Neural progenitor cell (in vitro differentiated cells): ENCODE data around the gene RAB37. TPM values are rescaled to one million over a fixed set of nuclear protein-coding genes. Genes with fewer than 3 reads are reported as not detected.

ENCODE experiments used
- DNase-seq: peaks from one replicate; pipeline ENCODE4 v3.0.0-alpha.2; 2016; ENCODE audit warnings: low spot score
- H2AFZ ChIP-seq: fragments of 200-600 bp; sonication (generic); replicated peaks from 2 replicates; pipeline ENCODE4 v1.6.1; 2016; ENCODE audit warnings: antibody characterized with exemption
- H3F3A ChIP-seq: fragments of 200-600 bp; sonication (generic); 2 replicates; pipeline ENCODE4 v1.6.1; 2016; ENCODE audit warnings: antibody characterized with exemption, low read depth
- H3K27ac ChIP-seq: fragments of 200-600 bp; sonication (generic); 2 replicates; pipeline ENCODE4 v1.5.1; 2016; ENCODE audit warnings: mild to moderate bottlenecking
- H3K27me3 ChIP-seq: fragments of 200-600 bp; sonication (generic); 2 replicates; pipeline ENCODE4 v1.6.1; 2016; ENCODE audit warnings: mild to moderate bottlenecking, moderate library complexity
- H3K36me3 ChIP-seq: fragments of 200-600 bp; sonication (generic); 2 replicates; pipeline ENCODE4 v1.5.1; 2016
- H3K4me1 ChIP-seq: fragments of 200-600 bp; sonication (generic); 2 replicates; pipeline ENCODE4 v1.6.1; 2016; ENCODE audit warnings: mixed run types
- H3K4me2 ChIP-seq: fragments of 200-600 bp; sonication (generic); 2 replicates; pipeline ENCODE4 v1.6.1; 2016
- H3K4me3 ChIP-seq: fragments of 200-600 bp; sonication (generic); 2 replicates; pipeline ENCODE4 v1.5.1; 2016
- H3K79me2 ChIP-seq: fragments of 200-600 bp; sonication (generic); 2 replicates; pipeline ENCODE4 v1.6.1; 2016; ENCODE audit warnings: low read depth
- H3K9ac ChIP-seq: fragments of 200-600 bp; sonication (generic); 2 replicates; pipeline ENCODE4 v1.6.1; 2016
- H3K9me3 ChIP-seq: fragments of 200-600 bp; sonication (generic); 2 replicates; pipeline ENCODE4 v1.5.1; 2016; ENCODE audit warnings: low read depth
- H4K20me1 ChIP-seq: fragments of 200-600 bp; sonication (generic); 2 replicates; pipeline ENCODE4 v1.6.1; 2016; ENCODE audit warnings: low read depth
- H3K27ac Mint-ChIP-seq: 3 replicates; pipeline ENCODE4 v1.8.0; 2021; ENCODE audit warnings: mixed read lengths
- H3K27me3 Mint-ChIP-seq: 2 replicates; pipeline ENCODE4 v1.8.0; 2022; ENCODE audit warnings: low read depth, mild to moderate bottlenecking, inconsistent platforms, moderate library complexity, mixed read lengths; ENCODE audit not compliant: insufficient read depth
- H3K36me3 Mint-ChIP-seq: 3 replicates; pipeline ENCODE4 v1.8.0; 2021; ENCODE audit warnings: mixed read lengths
- H3K4me1 Mint-ChIP-seq: 3 replicates; pipeline ENCODE4 v1.8.0; 2021; ENCODE audit warnings: mixed read lengths
- H3K4me3 Mint-ChIP-seq: 3 replicates; pipeline ENCODE4 v1.8.0; 2021; ENCODE audit warnings: mild to moderate bottlenecking, moderate library complexity, mixed read lengths
- H3K9me3 Mint-ChIP-seq: 3 replicates; pipeline ENCODE4 v1.8.0; 2020; ENCODE audit warnings: mixed read lengths
- CTCF ChIP-seq: fragments of 200-600 bp; sonication (generic); IDR thresholded peaks from 2 replicates; pipeline ENCODE4 v1.5.1; 2017; ENCODE audit warnings: antibody characterized with exemption, mild to moderate bottlenecking
- EZH2 ChIP-seq: fragments of 200-600 bp; sonication (generic); IDR thresholded peaks from 2 replicates; pipeline ENCODE4 v1.6.1; 2017; ENCODE audit warnings: antibody characterized with exemption, mild to moderate bottlenecking, moderate library complexity
- EZH2phosphoT487 ChIP-seq: fragments of 200-600 bp; sonication (generic); IDR thresholded peaks from 2 replicates; pipeline ENCODE4 v1.6.1; 2017; ENCODE audit warnings: antibody characterized with exemption
- total RNA-seq: library from RNA; depleted of rRNA; stranded (reverse); fragments of >200 nt; gene quantifications from 2 replicates; pipeline ENCODE4 v1.2.3, GENCODE V29; 2015; ENCODE audit warnings: low replicate concordance

RAB37 gene
- total RNA-seq, 1 donor from 2014 or later = 1.5 TPM

- Histone ChIP-seq H3K4me3 (peak overlapping the region; percentile 50), H3K27ac (no peak overlapping the region)
Observed at GRCh38 chr17:74738051-74738996, 1.3 kb downstream of the RAB37 start.

GRCh38 chr17:74739227-74739831 is 2.3 kb downstream of the RAB37 start:
- Mint-ChIP-seq H3K4me3 (peak overlapping the region; percentile 70), H3K9me3 (peaks cover 2% of the 10 kb centered on the region), H3K4me1 (peaks cover 9% of the 10 kb centered on the region), H3K27me3 (peaks cover 48% of the 10 kb centered on the region), H3K27ac (peak overlapping the region; percentile 17), H3K36me3 (no peaks in the 10 kb centered on the region)
- no peak for TF ChIP-seq CTCF
- no peak for TF ChIP-seq EZH2
- TF ChIP-seq EZH2phosphoT487 = no peak
- H3K4me2 ChIP-seq = no peak overlapping the region
- DNase-seq = no peak
- H3K9ac ChIP-seq = no peak overlapping the region
- H3K27me3 ChIP-seq = peaks cover 46% of the 10 kb centered on the region
- no peaks in the 10 kb centered on the region for H4K20me1 ChIP-seq
- H3K4me3 ChIP-seq = no peak overlapping the region
- no peaks in the 10 kb centered on the region for H3K79me2 ChIP-seq
- H3K27ac ChIP-seq = no peak overlapping the region
- no peaks in the 10 kb centered on the region for H3K9me3 ChIP-seq
- peaks cover 29% of the 10 kb centered on the region for H3F3A ChIP-seq
- H2AFZ ChIP-seq = no peak overlapping the region
- no peaks in the 10 kb centered on the region for H3K36me3 ChIP-seq
- H3K4me1 ChIP-seq = peaks cover 7% of the 10 kb centered on the region

More at GRCh38 chr17:74738051-74738996, 1.3 kb downstream of the RAB37 start:
- no peaks in the 10 kb centered on the region for H3K9me3 ChIP-seq
- H3K27me3 ChIP-seq = peaks cover 53% of the 10 kb centered on the region
- peak overlapping the region; percentile 70 for H3K4me2 ChIP-seq
- H3K4me1 Mint-ChIP-seq = peaks cover 9% of the 10 kb centered on the region
- peaks cover 43% of the 10 kb centered on the region for H3K27me3 Mint-ChIP-seq
- TF ChIP-seq EZH2phosphoT487 = no peak
- TF ChIP-seq EZH2 = no peak
- TF ChIP-seq CTCF = no peak
- peaks cover 29% of the 10 kb centered on the region for H3F3A ChIP-seq
- H3K9me3 Mint-ChIP-seq = peaks cover 2% of the 10 kb centered on the region
- no peaks in the 10 kb centered on the region for H3K36me3 Mint-ChIP-seq
- no peaks in the 10 kb centered on the region for H3K36me3 ChIP-seq
- H3K79me2 ChIP-seq = no peaks in the 10 kb centered on the region
- no peaks in the 10 kb centered on the region for H4K20me1 ChIP-seq
- no peak for DNase-seq
- peak overlapping the region; percentile 17 for H3K27ac Mint-ChIP-seq
- H3K4me1 ChIP-seq = peaks cover 7% of the 10 kb centered on the region
- peak overlapping the region; percentile 76 for H2AFZ ChIP-seq
- no peak overlapping the region for H3K9ac ChIP-seq
- peak overlapping the region; percentile 70 for H3K4me3 Mint-ChIP-seq

GRCh38 chr17:74740173-74740572 is 3.1 kb downstream of the RAB37 start:
- no peaks in the 10 kb centered on the region for H3K36me3 ChIP-seq
- H4K20me1 ChIP-seq = no peaks in the 10 kb centered on the region
- H3K9me3 ChIP-seq = no peaks in the 10 kb centered on the region
- no peak for DNase-seq
- H3K27me3 Mint-ChIP-seq = peaks cover 45% of the 10 kb centered on the region
- H3K27ac Mint-ChIP-seq = no peak overlapping the region
- H3K4me1 Mint-ChIP-seq = peaks cover 12% of the 10 kb centered on the region
- H3K9ac ChIP-seq = no peak overlapping the region
- no peak overlapping the region for H3K27ac ChIP-seq
- H3K4me1 ChIP-seq = peaks cover 12% of the 10 kb centered on the region
- no peak for TF ChIP-seq EZH2phosphoT487
- no peak for TF ChIP-seq CTCF
- TF ChIP-seq EZH2 = no peak
- H3K4me3 ChIP-seq = no peak overlapping the region
- peaks cover 37% of the 10 kb centered on the region for H3K27me3 ChIP-seq
- H3K9me3 Mint-ChIP-seq = peaks cover 2% of the 10 kb centered on the region
- H3K79me2 ChIP-seq = no peaks in the 10 kb centered on the region
- peaks cover 32% of the 10 kb centered on the region for H3F3A ChIP-seq
- H3K36me3 Mint-ChIP-seq = no peaks in the 10 kb centered on the region
- H2AFZ ChIP-seq = no peak overlapping the region
- H3K4me2 ChIP-seq = no peak overlapping the region
- no peak overlapping the region for H3K4me3 Mint-ChIP-seq
